Islet of Langerhans (tissue), 1 donor: ENCODE data around the gene NTN3.
"Not testable (repeated sequence)": the region's sequence is repeated elsewhere in the genome, so short reads cannot be mapped to it uniquely, and the experiment has no call there.

Source experiments
- FAIRE-seq: peaks from one replicate; lab custom pipeline; 2011; peaks lifted over from hg19 to GRCh38; lab: Jason Lieb, UNC

The NTN3 gene

GRCh38 chr16:2471016-2471652 is at the start of gene NTN3:
TSS of gene NTN3 (plus strand) at chr16:2471297. CDS start at chr16:2471702, 405 bp downstream.
- no peak for FAIRE-seq

DNA sequence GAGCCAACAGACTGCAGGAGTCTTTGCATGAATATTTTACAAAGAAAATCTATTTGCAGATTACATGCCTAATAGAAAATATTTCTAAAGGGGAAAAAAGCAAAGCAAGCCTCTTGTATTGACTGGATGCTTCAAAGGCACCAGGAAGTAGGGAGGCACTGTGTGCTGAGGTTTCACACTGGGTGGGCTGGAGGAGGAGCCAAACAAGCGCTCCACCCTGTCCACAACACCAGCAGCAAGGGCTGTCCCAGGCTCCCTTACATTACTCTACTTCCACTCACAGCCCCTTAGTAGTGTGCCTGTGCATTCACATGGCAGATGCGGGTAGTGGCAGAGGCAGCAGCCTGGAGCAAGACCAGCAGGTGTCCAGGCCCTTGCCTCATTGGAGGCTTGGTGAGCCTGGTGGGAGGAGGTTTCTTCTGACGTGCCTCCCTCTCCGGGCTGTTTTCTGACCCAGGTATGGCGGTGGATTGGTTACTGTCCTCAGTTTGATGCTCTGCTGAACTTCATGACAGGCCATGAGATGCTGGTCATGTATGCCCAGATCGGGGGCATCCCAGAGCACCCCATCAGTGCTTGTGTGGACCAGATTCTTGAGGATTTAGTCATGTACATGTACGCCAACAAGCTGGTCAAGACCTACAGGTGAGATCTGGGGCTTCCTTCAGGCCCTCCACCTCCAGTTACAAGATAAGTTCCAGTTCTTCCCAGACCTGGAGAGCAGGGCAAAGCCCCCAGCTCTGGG is 48.8 kb upstream of the NTN3 start:
- no peak for FAIRE-seq

DNA sequence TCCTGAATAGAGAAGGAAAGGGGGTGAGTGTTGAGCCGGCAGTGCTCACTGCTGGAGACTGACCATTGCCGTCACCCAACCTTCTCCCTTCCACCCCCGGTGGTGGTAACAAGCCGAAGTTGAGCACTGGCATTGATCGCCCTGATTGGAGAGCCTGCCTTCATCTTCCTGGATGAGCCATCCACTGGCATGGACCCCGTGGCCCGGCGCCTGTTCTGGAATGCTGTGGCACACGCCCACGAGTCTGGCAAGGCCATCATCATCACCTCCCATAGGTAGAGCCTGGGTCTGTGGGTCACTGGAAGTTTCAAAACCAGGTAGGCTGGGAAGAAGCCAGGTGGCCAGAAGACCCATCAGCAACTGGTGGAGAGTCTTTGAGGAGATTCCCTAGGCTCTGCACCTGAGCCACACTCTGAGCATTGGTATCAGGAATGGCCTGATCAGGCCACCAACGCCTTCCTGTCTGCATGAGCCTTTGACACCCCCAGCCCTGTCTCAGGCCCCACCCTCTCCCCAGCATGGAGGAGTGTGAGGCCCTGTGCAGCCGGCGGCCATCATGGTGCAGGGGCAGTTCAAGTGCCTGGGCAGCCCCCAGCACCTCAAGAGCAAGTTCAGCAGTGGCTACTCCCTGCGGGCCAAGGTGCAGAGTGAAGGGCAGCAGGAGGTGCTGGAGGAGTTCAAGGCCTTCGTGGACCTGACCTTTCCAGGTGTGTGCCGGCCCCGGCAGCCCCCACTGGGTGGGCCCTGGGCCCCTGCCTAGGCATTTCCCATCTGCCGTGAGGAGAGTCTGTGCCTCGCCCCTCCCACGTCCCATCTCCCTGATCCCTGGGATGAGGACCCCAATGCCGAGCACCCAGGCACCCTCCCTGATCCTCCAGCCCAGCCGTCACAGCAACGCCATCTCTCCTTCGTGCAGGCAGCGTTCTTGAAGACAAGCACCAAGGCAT is 46.8 kb upstream of the NTN3 start:
- no peak for FAIRE-seq

DNA sequence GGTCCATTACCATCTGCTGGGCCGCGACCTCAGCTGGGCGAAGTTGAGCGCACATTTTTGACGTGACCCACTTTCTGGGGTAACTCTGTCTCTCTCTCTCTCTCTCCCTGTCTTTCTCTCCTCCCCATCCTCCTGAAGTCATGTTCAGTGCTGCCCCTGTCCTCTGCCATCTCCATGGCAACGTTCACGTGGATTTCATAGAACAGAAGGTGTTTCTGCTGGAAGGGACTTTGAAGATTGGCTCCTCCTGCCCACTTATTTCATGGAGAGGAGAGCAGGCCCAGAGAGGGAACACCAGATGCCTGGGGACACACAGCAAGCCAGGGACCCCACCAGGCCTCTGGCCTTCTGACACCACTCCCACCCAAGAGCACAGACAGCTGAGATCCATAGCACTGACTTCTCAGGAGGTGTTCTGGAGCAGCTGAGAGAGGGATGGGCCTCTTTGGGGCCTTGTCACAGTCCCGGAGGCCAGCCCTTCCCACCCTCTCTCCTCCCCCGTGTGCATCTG is 46.0 kb upstream of the NTN3 start:
- FAIRE-seq, result no peak

DNA sequence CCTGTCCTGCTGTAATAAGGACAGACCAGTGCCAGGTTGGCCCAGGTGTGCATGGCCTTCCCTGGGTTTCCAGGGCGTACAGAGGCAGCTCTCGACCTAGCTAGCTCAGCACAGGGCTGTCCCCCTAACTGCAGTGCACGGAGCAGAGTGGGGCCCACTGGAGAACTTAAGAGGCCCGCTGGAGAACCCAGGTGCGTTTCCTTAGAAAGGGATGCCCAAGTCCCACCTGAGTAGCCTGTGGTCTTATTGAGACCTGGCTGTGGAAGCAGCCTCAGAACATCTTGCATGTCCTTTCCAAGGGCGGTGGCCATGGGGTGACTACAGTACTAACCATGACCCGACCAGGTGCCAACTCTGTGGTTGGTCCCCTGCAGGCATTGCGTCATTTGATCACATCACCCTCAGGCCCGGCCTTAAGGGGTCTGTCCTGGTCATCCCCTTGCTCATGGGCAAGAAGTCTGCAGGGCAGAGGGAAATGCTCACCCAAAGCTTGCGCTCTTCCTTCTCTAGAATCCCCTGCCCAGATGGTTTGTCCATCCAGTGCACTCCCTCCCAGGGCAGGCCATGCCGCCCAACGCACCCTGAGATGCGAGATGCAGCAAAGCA is 45.2 kb upstream of the NTN3 start:
- FAIRE-seq, result no peak

DNA sequence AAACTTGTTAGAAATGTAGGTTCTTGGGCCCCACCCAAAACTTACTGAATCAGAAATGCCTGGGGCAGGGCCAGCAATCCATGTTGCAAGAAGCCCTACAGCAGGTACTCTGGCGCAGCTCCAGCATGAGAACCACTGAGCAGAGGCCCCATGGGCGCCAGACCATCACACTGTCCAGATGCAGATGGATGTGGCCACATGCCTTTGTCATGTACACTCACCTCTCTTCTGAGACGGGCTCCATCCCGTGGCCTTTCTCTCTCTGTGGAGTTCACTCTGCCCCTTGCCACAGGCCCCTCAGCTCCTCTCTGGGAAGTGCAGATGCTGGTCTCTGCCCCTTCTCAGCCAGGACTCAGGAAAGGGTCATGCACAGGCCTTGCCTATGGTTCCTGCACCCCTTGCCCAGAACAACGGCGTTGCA is 44.1 kb upstream of the NTN3 start:
- no peak for FAIRE-seq

DNA sequence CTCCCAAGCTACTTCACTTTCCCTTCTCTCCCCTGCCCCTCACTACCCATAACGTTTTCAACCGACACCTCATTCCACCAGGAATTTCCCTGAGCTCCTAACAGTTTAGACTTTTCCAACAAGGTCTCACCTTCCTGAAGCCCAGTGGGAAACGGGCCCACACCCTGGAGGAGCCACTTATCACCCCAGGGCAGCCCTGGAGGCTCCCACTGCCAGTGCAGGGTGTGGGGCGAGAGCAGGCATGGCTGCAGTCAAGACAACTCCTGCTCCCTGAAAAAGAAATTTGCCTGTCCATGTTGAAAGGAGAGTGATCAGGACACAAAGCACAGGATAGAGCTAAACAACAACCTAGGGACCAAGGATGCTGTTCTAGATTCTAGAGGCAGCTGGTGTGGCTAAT is 43.6 kb upstream of the NTN3 start:
- no peak for FAIRE-seq

- no peak for FAIRE-seq
Measured at GRCh38 chr16:2428051-2428783, 42.9 kb upstream of the NTN3 start.

GRCh38 chr16:2428784-2429033 is 42.4 kb upstream of the NTN3 start:
- FAIRE-seq, result no peak

DNA sequence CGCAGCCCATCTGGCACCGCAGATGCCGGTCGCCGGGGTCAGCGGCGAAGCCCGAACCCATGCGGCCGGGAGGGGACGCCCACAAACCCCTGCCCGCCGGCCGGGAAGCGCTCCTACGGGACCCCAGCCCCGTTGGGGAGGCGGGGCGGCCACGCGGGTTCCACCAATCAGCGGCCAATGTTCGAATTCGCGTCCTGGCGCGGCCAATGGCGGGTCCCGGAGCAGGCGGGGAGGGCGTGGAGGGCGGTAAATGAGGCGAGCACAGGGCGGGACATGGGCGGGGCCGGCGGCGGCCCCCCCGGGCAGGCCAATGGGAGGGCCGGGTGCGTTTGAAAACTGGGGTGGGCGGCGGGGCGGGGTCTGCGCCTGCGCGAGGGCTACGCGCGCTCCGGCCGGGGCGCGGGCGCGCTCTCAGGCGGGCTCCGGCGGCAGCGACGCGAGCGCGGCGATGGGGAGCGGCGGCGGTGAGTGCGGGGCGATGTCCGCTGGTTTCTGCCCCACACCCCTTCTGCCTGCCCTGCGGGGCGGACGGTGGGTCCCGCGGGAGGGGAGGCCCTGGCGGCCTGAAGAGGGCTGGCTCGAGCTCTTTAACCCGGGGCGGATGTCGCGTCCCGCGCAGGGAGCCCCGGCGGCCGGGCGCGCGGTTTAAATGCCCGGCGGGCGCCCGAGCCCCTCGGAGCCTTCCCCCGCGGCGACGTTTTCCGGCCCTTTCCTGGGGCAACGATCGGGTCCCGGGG is 41.9 kb upstream of the NTN3 start, which contains the start of gene CCNF:
Gene CCNF (plus strand): TSS at position 414 of the 737 bp plus-strand sequence. CDS start 35 bp downstream, at position 449.
- FAIRE-seq, result no peak

DNA sequence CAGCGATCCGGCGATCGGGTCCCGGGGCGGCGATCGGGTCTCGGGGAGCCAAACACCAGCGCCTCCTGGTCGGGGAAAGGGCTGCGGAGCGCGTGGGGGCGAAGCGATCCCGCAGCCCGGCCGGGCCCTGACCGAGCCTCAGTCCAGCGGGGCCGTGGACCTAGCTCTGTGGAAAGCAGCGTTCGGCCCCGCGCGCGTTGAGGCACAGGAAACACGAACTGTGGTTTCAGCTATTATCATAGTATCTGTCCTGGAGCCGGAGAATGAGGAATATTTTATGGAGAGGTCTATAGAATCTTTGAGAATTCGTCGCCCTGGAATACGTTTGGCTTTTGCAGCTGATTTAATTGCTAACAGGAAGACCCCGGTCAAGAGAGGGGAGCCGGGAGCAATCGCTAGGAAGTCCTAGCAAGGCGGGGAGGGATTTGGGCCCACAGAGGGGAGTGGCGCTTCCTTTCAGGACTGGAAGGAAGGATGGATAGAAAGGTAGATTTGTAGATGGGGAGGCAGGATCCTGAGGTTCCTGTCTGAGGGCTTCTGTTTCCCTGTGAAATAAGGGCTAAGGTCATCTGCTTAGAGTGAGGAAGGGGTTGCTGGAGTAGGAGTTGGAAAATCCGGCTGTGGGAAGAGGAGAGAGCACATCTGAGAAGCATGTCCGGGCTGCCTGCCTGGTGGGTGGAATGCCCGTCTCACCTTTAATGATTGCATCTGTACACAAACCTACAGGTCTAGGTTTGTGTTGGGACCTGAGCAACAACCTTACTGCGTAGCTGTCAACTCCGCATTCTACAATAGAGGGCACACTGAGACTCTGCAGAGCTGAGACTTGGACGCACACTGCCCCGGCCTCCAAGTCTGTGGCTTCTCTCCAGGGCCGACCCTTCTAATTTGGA is 41.1 kb upstream of the NTN3 start:
- FAIRE-seq, result no peak

GRCh38 chr16:2432286-2432685 is 38.8 kb upstream of the NTN3 start:
- no peak for FAIRE-seq

DNA sequence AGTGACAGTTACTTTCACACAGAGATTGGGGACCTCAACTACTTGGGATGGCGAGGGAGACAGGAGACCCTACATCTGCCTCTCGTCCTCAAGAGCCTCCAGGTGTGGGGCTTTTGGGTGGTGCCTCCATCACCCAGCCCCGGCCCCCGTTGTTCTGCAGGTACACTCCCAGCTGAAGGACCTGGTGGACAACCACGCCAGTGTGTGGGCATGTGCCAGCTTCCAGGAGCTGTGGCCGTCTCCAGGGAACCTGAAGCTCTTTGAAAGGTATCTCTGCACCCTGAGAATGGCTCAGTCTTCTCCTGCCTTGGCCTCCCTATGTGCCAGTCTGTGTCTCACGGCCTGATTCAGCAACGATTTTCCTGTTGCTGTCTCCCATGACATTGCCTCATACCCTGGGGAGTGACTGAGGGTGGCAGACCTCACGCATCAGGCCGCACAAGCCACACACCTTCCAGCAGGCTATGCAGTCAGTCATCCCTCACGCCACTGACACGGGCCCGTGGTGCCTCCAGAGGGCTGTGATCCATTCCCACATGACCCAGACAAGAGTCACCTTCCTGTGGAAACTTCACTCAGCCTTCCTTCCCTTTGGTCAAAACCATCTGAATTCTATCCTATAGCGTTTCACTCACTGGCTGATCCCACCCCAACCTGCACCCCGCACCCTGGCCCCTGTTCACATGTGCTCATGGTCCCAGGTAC is 38.1 kb upstream of the NTN3 start:
- no peak for FAIRE-seq

GRCh38 chr16:2435236-2435635 is 35.9 kb upstream of the NTN3 start:
- FAIRE-seq, result not testable (repeated sequence)

GRCh38 chr16:2436110-2436509 is 35.0 kb upstream of the NTN3 start:
- no peak for FAIRE-seq

- FAIRE-seq, result no peak
Measured at GRCh38 chr16:2437032-2437790, 33.9 kb upstream of the NTN3 start.

- no peak for FAIRE-seq
Measured at GRCh38 chr16:2438121-2438520, 33.0 kb upstream of the NTN3 start.

DNA sequence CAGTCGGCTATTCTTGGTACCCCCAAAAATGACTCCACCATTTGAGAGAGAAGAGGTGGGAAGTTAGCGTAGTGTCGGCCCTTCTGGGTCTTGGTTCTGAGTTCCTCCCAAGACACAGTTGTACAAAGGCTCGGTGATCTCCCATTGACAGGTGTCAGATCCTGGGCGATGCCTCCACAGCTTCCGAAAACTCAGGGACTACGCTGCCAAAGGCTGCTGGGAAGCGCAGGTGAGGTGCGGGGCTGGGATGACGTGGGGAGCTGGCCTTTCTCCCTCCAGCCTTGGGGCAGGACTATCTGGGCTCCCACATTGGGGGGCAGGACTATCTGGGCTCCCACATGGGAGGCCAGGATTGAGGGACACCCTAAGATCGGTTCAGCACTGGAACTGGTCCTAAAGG is 31.5 kb upstream of the NTN3 start:
- FAIRE-seq, result no peak
